HepG2 (cell line): ENCODE data around the gene CDR2L. TPM values are rescaled to one million over a fixed set of nuclear protein-coding genes. Genes with fewer than 3 reads are reported as not detected.

Experiments used
- ATAC-seq: fragments of 200-7000 bp; cut with Tn5 transposase; 3 replicates; pipeline ENCODE4 v1.9.1; 2020; ENCODE audit warnings: mild to moderate bottlenecking, moderate library complexity
- BruUV-seq: library from RNA; stranded (reverse); fragments of 400-500 nt; replicated peaks from 2 replicates; lab custom pipeline; 2021; lab: Mats Ljungman, UMichigan
- CTCF ChIA-PET: fragments of 300-600 bp; formaldehyde crosslinking; extraction: SDS; loops from one replicate; lab custom pipeline; 2021; ENCODE audit warnings: low total read pairs, inconsistent platforms, low intra/inter-chr PET ratio; lab: Yijun Ruan, JAX
- POLR2A ChIA-PET: fragments of 350-600 bp; sonication (Branson Sonifier 250); formaldehyde crosslinking; loops from one replicate; lab custom pipeline; 2020; ENCODE audit warnings: antibody characterized with exemption, inconsistent platforms; lab: Yijun Ruan, JAX
- DNase-seq: peaks from one replicate; pipeline ENCODE4 v3.0.0-alpha.2; 2015; ENCODE audit warnings: low spot score
- FAIRE-seq: peaks from 3 replicates; lab custom pipeline; 2011; peaks lifted over from hg19 to GRCh38; lab: Jason Lieb, UNC
- H2AFZ ChIP-seq: one replicate; pipeline ENCODE4 v1.6.1; 2011; ENCODE audit warnings: low read length, inconsistent platforms
- H3K27ac ChIP-seq: fragments of 300-600 bp; 3 replicates; pipeline ENCODE4 v1.8.0; 2011; ENCODE audit warnings: mixed run types, mild to moderate bottlenecking, mixed read lengths, low read length, inconsistent platforms; ENCODE audit not compliant: insufficient read depth; ENCODE audit errors: extremely low read length
- H3K27me3 ChIP-seq, 2 experiments: fragments of 200-600 bp in 1 of 2; 2 replicates in 1 of 2; 3 replicates in 1 of 2; pipeline versions ENCODE4 v1.6.0 to v1.8.0; 2011; ENCODE audit warnings: low read length in 2 of 2, mild to moderate bottlenecking in 2 of 2, moderate library complexity in 2 of 2, inconsistent platforms in 1 of 2; ENCODE audit not compliant: insufficient read depth in 2 of 2, control insufficient read depth in 1 of 2
- H3K36me3 ChIP-seq, 2 experiments: fragments of 200-600 bp in 1 of 2; replicated peaks in 1 of 2; 2 replicates in 1 of 2; 3 replicates in 1 of 2; pipeline versions ENCODE4 v1.5.1 to v1.8.0; 2011; ENCODE audit warnings: low read length in 2 of 2, inconsistent platforms in 1 of 2; ENCODE audit not compliant: insufficient read depth in 2 of 2, control insufficient read depth in 1 of 2
- H3K4me1 ChIP-seq: 2 replicates; pipeline ENCODE4 v1.5.1; 2012; ENCODE audit warnings: low read length, inconsistent platforms; ENCODE audit not compliant: insufficient read depth
- H3K4me2 ChIP-seq: 2 replicates; pipeline ENCODE4 v1.6.0; 2011; ENCODE audit warnings: low read depth, low read length, inconsistent platforms
- H3K4me3 ChIP-seq, 3 experiments: fragments of 200-600 bp in 1 of 3; sonication (generic), shearing (Covaris generic) in 1 of 3; replicated peaks in 1 of 3; 2 replicates each; pipeline ENCODE4 v1.5.1; 2011 to 2016; ENCODE audit warnings: low read length in 3 of 3, inconsistent platforms in 2 of 3, low read depth in 2 of 3, mild to moderate bottlenecking in 2 of 3, control low read depth in 1 of 3, mixed read lengths in 1 of 3; ENCODE audit not compliant: insufficient read depth in 1 of 3
- H3K79me2 ChIP-seq: one replicate; pipeline ENCODE4 v1.6.1; 2011; ENCODE audit warnings: low read length, inconsistent platforms; ENCODE audit not compliant: insufficient read depth
- H3K9ac ChIP-seq: 2 replicates; pipeline ENCODE4 v1.6.0; 2011; ENCODE audit warnings: mild to moderate bottlenecking, low read depth, low read length, inconsistent platforms; ENCODE audit not compliant: insufficient read depth
- H3K9me3 ChIP-seq: 2 replicates; pipeline ENCODE4 v1.5.1; 2012; ENCODE audit warnings: mild to moderate bottlenecking, low read length
- H4K20me1 ChIP-seq: 2 replicates; pipeline ENCODE4 v1.6.0; 2011; ENCODE audit warnings: inconsistent platforms, mild to moderate bottlenecking, low read length, moderate library complexity; ENCODE audit not compliant: insufficient read depth
- RFX5 ChIP-seq: IDR thresholded peaks from 2 replicates; pipeline ENCODE4 v1.6.1; 2011; ENCODE audit warnings: low read depth, low read length, improper control_type of control experiment
- THAP9 ChIP-seq: sonication (generic); formaldehyde crosslinking; IDR thresholded peaks from 2 replicates; pipeline ENCODE4; 2020; ENCODE audit warnings: missing genetic modification reagents, mild to moderate bottlenecking, borderline replicate concordance
- ZBTB43 ChIP-seq: sonication (generic); formaldehyde crosslinking; conservative IDR thresholded peaks from 2 replicates; pipeline ENCODE4 v1.4.0; 2020; ENCODE audit warnings: missing genetic modification reagents
- ZNF205 ChIP-seq: IDR thresholded peaks from 2 replicates; pipeline ENCODE4 v1.6.1; 2018; ENCODE audit warnings: missing biosample characterization, missing genetic modification reagents
- ZNF747 ChIP-seq: sonication (generic); formaldehyde crosslinking; IDR thresholded peaks from 2 replicates; pipeline ENCODE4 v1.8.1; 2023; ENCODE audit warnings: missing genetic modification reagents, mild to moderate bottlenecking, borderline replicate concordance
- WGBS: methylation state at CpG from one replicate; pipeline ENCODE4 v1.1.6; 2017; ENCODE audit warnings: low lambda C conversion rate; 5-methylcytosine and 5-hydroxymethylcytosine counted together
- in situ Hi-C: cut with HindIII; loops from 2 replicates; pipeline ENCODE4 v1.10.0; 2017; ENCODE audit warnings: low pct_unique_long_range_greater_than_20kb; ENCODE audit not compliant: extremely low pct_ligation_motif_present
- intact Hi-C: fragments of 100-400 bp; cut with micrococcal nuclease; formaldehyde crosslinking; loops from one replicate; pipeline ENCODE4 v1.10.0; 2022; ENCODE audit not compliant: unreplicated experiment
- polyA plus RNA-seq, 8 experiments: library from polyadenylated mRNA; depleted of rRNA in 3 of 8; stranded (reverse) in 7 of 8; unstranded in 1 of 8; fragments of >200 nt; fragmentation: Illumina TruSeq in 4 of 8; extraction: Trizol in 4 of 8; gene quantifications; 2 replicates each; pipeline versions ENCODE4 v1.2.1 to v1.2.3, GENCODE V29; 2011 to 2016; ENCODE audit warnings: low read depth in 4 of 8, missing spikeins in 1 of 8, mixed read lengths in 1 of 8; ENCODE audit not compliant: insufficient read depth in 1 of 8
- total RNA-seq, 5 experiments: library from RNA; depleted of rRNA; stranded (reverse); fragments of >200 nt; fragmentation: Illumina TruSeq; extraction: Trizol; gene quantifications; 2 replicates each; pipeline ENCODE4 v1.2.3, GENCODE V29; 2016; ENCODE audit warnings: low read depth in 1 of 5
- TF ChIP-seq, protein P1 (sequence below): sonication (generic); formaldehyde crosslinking; IDR thresholded peaks from 2 replicates; pipeline ENCODE4 v1.8.1; 2023; ENCODE audit warnings: mild to moderate bottlenecking, inconsistent platforms, moderate library complexity, missing genetic modification reagents, borderline replicate concordance
- TF ChIP-seq, protein P2 (sequence below): sonication (generic); formaldehyde crosslinking; IDR thresholded peaks from 2 replicates; pipeline ENCODE4 v1.4.0; 2020; ENCODE audit warnings: mild to moderate bottlenecking, missing genetic modification reagents

The CDR2L gene
- total and polyA plus RNA-seq, 2 of the 13 experiments (the other 11 are each of a cell fraction or from before 2014, with no cell fraction given), result 1.9 to 2.1 TPM

DNA sequence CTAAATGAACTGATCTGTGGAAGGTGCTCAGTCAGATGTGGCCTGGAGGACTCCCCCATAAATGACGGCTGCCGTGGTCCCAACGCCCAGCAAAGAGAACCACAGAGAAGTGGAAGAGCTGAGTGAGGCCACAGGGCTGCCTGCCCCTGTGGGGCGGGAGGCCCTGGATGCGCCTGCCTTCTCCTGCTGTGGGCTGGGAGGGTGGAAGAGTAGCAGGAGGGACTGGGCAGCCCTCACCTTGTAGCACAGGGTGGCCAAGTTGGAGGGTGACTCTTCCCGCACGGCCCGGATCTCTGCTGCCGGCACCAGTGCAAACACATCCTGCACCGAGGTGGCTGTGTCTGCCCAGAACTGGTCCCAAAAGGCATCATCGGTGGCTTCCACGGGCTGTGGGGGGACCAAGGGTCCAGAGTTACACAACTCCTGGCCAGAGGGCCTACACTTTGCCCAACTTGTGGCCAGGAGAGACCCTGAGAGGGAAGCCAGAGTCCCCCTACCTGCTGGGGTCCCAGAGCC is 23.1 kb upstream of the CDR2L start:
- FAIRE-seq, result no peak
- Histone ChIP-seq H3K9ac (no peak overlapping the region), H2AFZ (no peak overlapping the region), H3K9me3 (no peaks in the 10 kb centered on the region), H4K20me1 (no peaks in the 10 kb centered on the region), H3K4me1 (peaks cover 15% of the 10 kb centered on the region), H3K4me2 (no peak overlapping the region), H3K79me2 (no peaks in the 10 kb centered on the region), H3K27ac (no peak overlapping the region), H3K36me3 (no peaks in the 10 kb centered on the region), H3K27me3 (no peaks in the 10 kb centered on the region; a peak in 2 of 5 replicates), H3K4me3 (no peak overlapping the region)
- intact Hi-C loops (loop anchor here (5.0 kb wide), 1 partner anchor 172 kb away; no protein-coding TSS in a partner anchor), in situ Hi-C loops (loop anchor here (5.0 to 10.0 kb wide), 2 partner anchors 43 to 450 kb away; no protein-coding TSS in a partner anchor)
- POLR2A ChIA-PET, result interaction anchor here (1.0 to 5.2 kb wide), 3 partner anchors 47 to 60 kb away, joined by 3 to 94 read pairs (median 3); partner anchors contain the start of gene MRPL58
- no peak for ATAC-seq
- DNase-seq, result no peak
- 58% methylated on average over 6 of the region's 12 CpGs for WGBS
- BruUV-seq, result no TSS peak
- CTCF ChIA-PET, result no interaction called here
- no peak for TF ChIP-seq ZNF205 (CRISPR knock-in tag)
- TF ChIP-seq, protein P1, sequence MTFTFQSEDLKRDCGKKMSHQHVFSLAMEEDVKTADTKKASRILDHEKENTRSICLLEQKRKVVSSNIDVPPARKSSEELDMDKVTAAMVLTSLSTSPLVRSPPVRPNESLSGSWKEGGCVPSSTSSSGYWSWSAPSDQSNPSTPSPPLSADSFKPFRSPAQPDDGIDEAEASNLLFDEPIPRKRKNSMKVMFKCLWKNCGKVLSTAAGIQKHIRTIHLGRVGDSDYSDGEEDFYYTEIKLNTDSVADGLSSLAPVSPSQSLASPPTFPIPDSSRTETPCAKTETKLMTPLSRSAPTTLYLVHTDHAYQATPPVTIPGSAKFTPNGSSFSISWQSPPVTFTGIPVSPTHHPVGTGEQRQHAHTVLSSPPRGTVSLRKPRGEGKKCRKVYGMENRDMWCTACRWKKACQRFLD, result no peak
- TF ChIP-seq, protein P2, sequence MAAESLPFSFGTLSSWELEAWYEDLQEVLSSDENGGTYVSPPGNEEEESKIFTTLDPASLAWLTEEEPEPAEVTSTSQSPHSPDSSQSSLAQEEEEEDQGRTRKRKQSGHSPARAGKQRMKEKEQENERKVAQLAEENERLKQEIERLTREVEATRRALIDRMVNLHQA, result no peak
- no peak for TF ChIP-seq RFX5
- no peak for TF ChIP-seq THAP9 (CRISPR knock-in tag)
- no peak for TF ChIP-seq ZBTB43 (CRISPR knock-in tag)
- TF ChIP-seq ZNF747 (CRISPR knock-in tag), result no peak
- TF ChIP-seq, all 625 proteins: peak for 0
